K562 (cell line): ENCODE measurements around the gene FRRS1. TPM values are rescaled to one million over a fixed set of nuclear protein-coding genes. Genes with fewer than 3 reads are reported as not detected.

Experiments
- ATAC-seq: fragments of 200-7000 bp; cut with Tn5 transposase; 3 replicates; pipeline ENCODE4 v1.9.1; 2020; ENCODE audit warnings: moderate library complexity
- BruUV-seq: library from RNA; stranded (reverse); fragments of 400-500 nt; replicated peaks from 2 replicates; lab custom pipeline; 2021; lab: Mats Ljungman, UMichigan
- CTCF ChIA-PET: fragments of 300-600 bp; formaldehyde crosslinking; extraction: SDS; loops from one replicate; lab custom pipeline; 2021; ENCODE audit warnings: low intra/inter-chr PET ratio; lab: Yijun Ruan, JAX
- POLR2A ChIA-PET: fragments of 300-600, 350-650 bp; sonication (Branson Sonifier 250); formaldehyde crosslinking; extraction: SDS; loops from one replicate; lab custom pipeline; 2021; ENCODE audit warnings: antibody characterized with exemption, inconsistent platforms; lab: Yijun Ruan, JAX
- DNase-seq, 4 experiments: peaks; one replicate each; pipeline versions ENCODE4 v3.0.0 to v3.0.0-alpha.2; 2011 to 2018; ENCODE audit warnings: low spot score in 3 of 4, mixed read lengths in 3 of 4; ENCODE audit errors: extremely low read depth in 1 of 4
- FAIRE-seq: peaks from 2 replicates; lab custom pipeline; 2011; peaks lifted over from hg19 to GRCh38; lab: Jason Lieb, UNC
- H2AFZ ChIP-seq: 2 replicates; pipeline ENCODE4 v1.6.0; 2011; ENCODE audit warnings: low read depth, low read length, control low read depth, inconsistent platforms
- H3K27ac ChIP-seq: fragments of 200-600 bp; 3 replicates; pipeline ENCODE4 v1.8.0; 2011; ENCODE audit warnings: low read depth, mild to moderate bottlenecking, control low read depth, inconsistent platforms, low read length, moderate library complexity, mixed read lengths; ENCODE audit errors: extremely low read depth
- H3K27me3 ChIP-seq, 2 experiments: fragments of 300-600 bp in 1 of 2; 2 replicates in 1 of 2; 3 replicates in 1 of 2; pipeline versions ENCODE4 v1.6.0 to v1.8.0; 2011; ENCODE audit warnings: inconsistent platforms in 2 of 2, low read length in 2 of 2, mild to moderate bottlenecking in 1 of 2, mixed read lengths in 1 of 2, moderate library complexity in 1 of 2; ENCODE audit not compliant: control insufficient read depth in 2 of 2, insufficient read depth in 2 of 2
- H3K36me3 ChIP-seq: fragments of 300-600 bp; 3 replicates; pipeline ENCODE4 v1.8.0; 2011; ENCODE audit warnings: mild to moderate bottlenecking, low read length, inconsistent platforms; ENCODE audit not compliant: control insufficient read depth, insufficient read depth
- H3K4me1 ChIP-seq, 2 experiments: fragments of 200-600 bp in 1 of 2; replicated peaks in 1 of 2; 2 replicates in 1 of 2; 3 replicates in 1 of 2; pipeline versions ENCODE4 v1.5.1 to v1.8.0; 2011; ENCODE audit warnings: inconsistent platforms in 2 of 2, low read length in 2 of 2, mild to moderate bottlenecking in 1 of 2, mixed read lengths in 1 of 2, moderate library complexity in 1 of 2; ENCODE audit not compliant: control insufficient read depth in 2 of 2, insufficient read depth in 2 of 2
- H3K4me2 ChIP-seq: 2 replicates; pipeline ENCODE4 v1.6.1; 2011; ENCODE audit warnings: low read length, control low read depth, inconsistent platforms, mixed read lengths; ENCODE audit not compliant: insufficient read depth
- H3K4me3 ChIP-seq: fragments of 200-600 bp; sonication (generic), shearing (Covaris generic); 2 replicates; pipeline ENCODE4 v1.5.1; 2016; ENCODE audit warnings: control low read depth, inconsistent platforms
- H3K79me2 ChIP-seq: fragments of 200-600 bp; 3 replicates; pipeline ENCODE4 v1.8.0; 2011; ENCODE audit warnings: low read length, inconsistent platforms; ENCODE audit not compliant: control insufficient read depth, insufficient read depth
- H3K9ac ChIP-seq, 2 experiments: 2 replicates each; pipeline versions ENCODE4 v1.6.0 to v1.6.1; 2011; ENCODE audit warnings: low read depth in 2 of 2, low read length in 2 of 2, control low read depth in 1 of 2, inconsistent platforms in 1 of 2, mild to moderate bottlenecking in 1 of 2, mixed read lengths in 1 of 2; ENCODE audit not compliant: insufficient read depth in 1 of 2
- H3K9me1 ChIP-seq: one replicate; pipeline ENCODE4 v1.6.0; 2011; ENCODE audit warnings: inconsistent platforms, mild to moderate bottlenecking, low read length, moderate library complexity; ENCODE audit not compliant: control insufficient read depth, insufficient read depth
- H3K9me3 ChIP-seq: replicated peaks from 2 replicates; pipeline ENCODE4 v1.5.1; 2011; ENCODE audit warnings: low read depth, low read length, inconsistent platforms; ENCODE audit not compliant: control insufficient read depth, insufficient read depth
- H4K20me1 ChIP-seq: replicated peaks from 2 replicates; pipeline ENCODE4 v1.6.1; 2011; ENCODE audit warnings: low read length, inconsistent platforms, mixed read lengths; ENCODE audit not compliant: control insufficient read depth, insufficient read depth
- CGGBP1 ChIP-seq: fragments of 250-450 bp; sonication (Bioruptor Pico); IDR thresholded peaks from 2 replicates; pipeline ENCODE4 v1.9.0; 2021; ENCODE audit warnings: mild to moderate bottlenecking
- FOS ChIP-seq: IDR thresholded peaks from 3 replicates; pipeline ENCODE4 v1.6.1; 2011; ENCODE audit not compliant: insufficient read length; ENCODE audit errors: extremely low read depth
- IRF9 ChIP-seq: fragments of 450-650 bp; IDR thresholded peaks from 2 replicates; pipeline ENCODE4 v1.6.1; 2016; ENCODE audit warnings: missing biosample characterization, missing genetic modification characterization
- NCOA1 ChIP-seq: fragments of 450-650 bp; IDR thresholded peaks from 2 replicates; pipeline ENCODE4 v1.6.1; 2016; ENCODE audit warnings: low read depth
- PCBP1 ChIP-seq: fragments of 200-400 bp; formaldehyde crosslinking; IDR thresholded peaks from 2 replicates; pipeline ENCODE4 v1.6.1; 2018; ENCODE audit warnings: mild to moderate bottlenecking, low read depth, low read length; ENCODE audit not compliant: poor library complexity, severe bottlenecking
- SIRT6 ChIP-seq: IDR thresholded peaks from one replicate; pipeline ENCODE4 v1.6.1; 2012; ENCODE audit warnings: low read depth, mild to moderate bottlenecking, control low read depth, inconsistent platforms, low read length, moderate library complexity
- SRSF1 ChIP-seq: fragments of 200-400 bp; formaldehyde crosslinking; IDR thresholded peaks from 2 replicates; pipeline ENCODE4 v1.6.1; 2017; ENCODE audit warnings: mild to moderate bottlenecking, low read depth, low read length, moderate library complexity
- THRAP3 ChIP-seq: fragments of 450-650 bp; IDR thresholded peaks from 2 replicates; pipeline ENCODE4 v1.6.1; 2016; ENCODE audit warnings: mild to moderate bottlenecking, inconsistent platforms, borderline replicate concordance
- TOE1 ChIP-seq, 2 experiments: fragments of 450-650 bp in 1 of 2; sonication (generic) in 1 of 2; formaldehyde crosslinking in 1 of 2; IDR thresholded peaks; 2 replicates each; pipeline versions ENCODE4 v1.7.1 to v1.8.0; 2016 to 2022; ENCODE audit warnings: borderline replicate concordance in 2 of 2, mild to moderate bottlenecking in 2 of 2, antibody characterized with exemption in 1 of 2, inconsistent platforms in 1 of 2, low read depth in 1 of 2, missing genetic modification reagents in 1 of 2, moderate library complexity in 1 of 2
- XRCC5 ChIP-seq: fragments of 200-400 bp; formaldehyde crosslinking; IDR thresholded peaks from 2 replicates; pipeline ENCODE4 v1.6.1; 2017; ENCODE audit warnings: low read depth, mild to moderate bottlenecking, low read length
- ZBTB12 ChIP-seq: fragments of 250-450 bp; sonication (Bioruptor Pico); IDR thresholded peaks from 2 replicates; pipeline ENCODE4 v1.4.0; 2020
- ZNF3 ChIP-seq: fragments of 250-450 bp; sonication (Bioruptor Pico); IDR thresholded peaks from 2 replicates; pipeline ENCODE4 v1.5.0; 2021; ENCODE audit warnings: mild to moderate bottlenecking, moderate library complexity
- ZNF398 ChIP-seq: fragments of 250-450 bp; sonication (Bioruptor Pico); IDR thresholded peaks from 2 replicates; pipeline ENCODE4 v1.8.0; 2021; ENCODE audit warnings: moderate library complexity, mild to moderate bottlenecking, inconsistent platforms
- ZNF586 ChIP-seq: fragments of 450-650 bp; formaldehyde crosslinking; conservative IDR thresholded peaks from 2 replicates; pipeline ENCODE4 v1.4.0; 2020; ENCODE audit warnings: mild to moderate bottlenecking, moderate library complexity
- WGBS: fragments of 100-300 bp; shearing (Covaris generic); methylation state at CpG from one replicate; pipeline ENCODE4 v1.1.6; 2016; ENCODE audit warnings: low coverage, mixed read lengths; ENCODE audit not compliant: insufficient coverage; ENCODE audit errors: missing lambda C conversion rate; 5-methylcytosine and 5-hydroxymethylcytosine counted together
- in situ Hi-C: fragments of 300-500 bp; cut with MboI; formaldehyde crosslinking; loops from 4 replicates; pipeline ENCODE4 v1.15.0; 2018; ENCODE audit warnings: inconsistent platforms, mixed read lengths
- intact Hi-C: fragments of 100-400 bp; cut with micrococcal nuclease; formaldehyde crosslinking; loops from 2 replicates; pipeline ENCODE4 v1.14.2; 2022
- polyA plus RNA-seq, 8 experiments: library from polyadenylated mRNA; depleted of rRNA in 4 of 8; stranded (reverse) in 5 of 8; unstranded in 3 of 8; fragments of >200 nt; fragmentation: Nextera tagmentation in 2 of 8; fragmentation: Illumina TruSeq in 1 of 8; extraction: Ambion mirVana in 2 of 8; extraction: Trizol in 1 of 8; gene quantifications; 2 replicates each; pipeline versions ENCODE4 v1.2.1 to v1.2.3, GENCODE V29; 2011 to 2014; ENCODE audit warnings: inconsistent platforms in 1 of 8, missing spikeins in 1 of 8
- total RNA-seq, 7 experiments: library from RNA; depleted of rRNA in 6 of 7; stranded (reverse); fragments of >200 nt in 6 of 7; fragmentation: Illumina TruSeq in 2 of 7; extraction: Trizol in 2 of 7; gene quantifications; 2 replicates each; pipeline versions ENCODE4 v1.2.1 to v1.2.3, GENCODE V29; 2011 to 2021; ENCODE audit warnings: low replicate concordance in 1 of 7

The FRRS1 gene
- total and polyA plus RNA-seq, 9 of the 15 experiments (the other 6 are each of a cell fraction or from before 2014, with no cell fraction given): 0.87 to 54.0 (median 23.7) TPM

GRCh38 chr1:99726818-99727217, 39.6 kb downstream of the FRRS1 start:
- BruUV-seq: no TSS peak
- Histone ChIP-seq H3K79me2 (no peaks in the 10 kb centered on the region), H3K9me1 (no peaks in the 10 kb centered on the region), H3K9ac (no peak overlapping the region), H3K4me2 (no peak overlapping the region), H3K36me3 (peaks cover 62% of the 10 kb centered on the region), H3K4me3 (no peak overlapping the region), H3K27me3 (no peaks in the 10 kb centered on the region), H2AFZ (no peak overlapping the region), H3K27ac (no peak overlapping the region), H4K20me1 (no peaks in the 10 kb centered on the region), H3K9me3 (no peaks in the 10 kb centered on the region), H3K4me1 (peaks cover 0 to 5% of the 10 kb centered on the region in 2 experiments; a peak in 1 of 5 replicates)
- POLR2A ChIA-PET: no interaction called here
- no peak for DNase-seq
- no peak for FAIRE-seq
- CTCF ChIA-PET: no interaction called here
- no peak for ATAC-seq
- in situ Hi-C loops (no loop called here), intact Hi-C loops (no loop called here)
- 88% methylated on average over 2 of the region's 2 CpGs for WGBS
- no peak for TF ChIP-seq NCOA1
- TF ChIP-seq IRF9: no peak
- no peak for TF ChIP-seq ZNF3 (CRISPR knock-in tag)
- no peak for TF ChIP-seq ZNF398 (CRISPR knock-in tag)
- no peak for TF ChIP-seq THRAP3
- TF ChIP-seq ZBTB12 (CRISPR knock-in tag): no peak
- TF ChIP-seq XRCC5: no peak
- TF ChIP-seq ZNF586 (CRISPR knock-in tag): no peak
- no peak for TF ChIP-seq SIRT6
- no peak for TF ChIP-seq PCBP1
- TF ChIP-seq SRSF1: no peak
- no peak for TF ChIP-seq CGGBP1
- no peak for TF ChIP-seq TOE1 (IDR thresholded peaks at IDR 0.05; ENCODE audit: borderline replicate concordance)
- TF ChIP-seq TOE1 (CRISPR knock-in tag; IDR thresholded peaks at IDR 0.05; ENCODE audit: borderline replicate concordance, low read depth): no peak
- no peak for TF ChIP-seq FOS
